Lung (tissue), 12 donors: Measurements from ENCODE around the gene OGDHL. TPM values are rescaled to one million over a fixed set of nuclear protein-coding genes. Genes with fewer than 3 reads are reported as not detected.

Experiments used
- ATAC-seq: fragments of 200-7000 bp; cut with Tn5 transposase; one replicate; pipeline ENCODE4 v1.9.1; 2020; ENCODE audit warnings: moderate number of reproducible peaks; ENCODE audit not compliant: insufficient read depth, low FRiP score
- DNase-seq, 3 donors: peaks; one replicate each; pipeline ENCODE4 v3.0.0-alpha.2; 2013 to 2017
- H3K27ac ChIP-seq, 2 donors: one replicate each; pipeline ENCODE4 v1.5.1; 2013; ENCODE audit warnings: mild to moderate bottlenecking in 2 of 2, moderate library complexity in 2 of 2, control low read depth in 1 of 2, inconsistent platforms in 1 of 2, low read depth in 1 of 2, low read length in 1 of 2
- H3K27me3 ChIP-seq, 3 donors: one replicate each; pipeline ENCODE4 v1.5.1; 2013; ENCODE audit warnings: low read length in 2 of 3; ENCODE audit not compliant: control insufficient read depth in 3 of 3, insufficient read depth in 3 of 3
- H3K36me3 ChIP-seq, 4 donors: one replicate each; pipeline ENCODE4 v1.5.1; 2013; ENCODE audit warnings: low read length in 4 of 4, mild to moderate bottlenecking in 1 of 4, moderate library complexity in 1 of 4; ENCODE audit not compliant: control insufficient read depth in 4 of 4, insufficient read depth in 4 of 4
- H3K4me1 ChIP-seq, 5 donors: one replicate each; pipeline ENCODE4 v1.5.1; 2013; ENCODE audit warnings: low read length in 5 of 5, mild to moderate bottlenecking in 2 of 5, moderate library complexity in 1 of 5; ENCODE audit not compliant: control insufficient read depth in 5 of 5, insufficient read depth in 5 of 5
- H3K4me3 ChIP-seq: one replicate; pipeline ENCODE4 v1.5.1; 2013; ENCODE audit warnings: mild to moderate bottlenecking, control low read depth, moderate library complexity
- H3K9ac ChIP-seq, 2 donors: one replicate each; pipeline ENCODE4 v1.5.1; 2013; ENCODE audit warnings: low read length in 2 of 2, control low read depth in 1 of 2; ENCODE audit not compliant: insufficient read depth in 1 of 2
- H3K9me3 ChIP-seq, 4 donors: one replicate each; pipeline ENCODE4 v1.5.1; 2013; ENCODE audit warnings: low read length in 3 of 4, mild to moderate bottlenecking in 1 of 4, moderate library complexity in 1 of 4; ENCODE audit not compliant: control insufficient read depth in 4 of 4, insufficient read depth in 3 of 4
- CTCF ChIP-seq: IDR thresholded peaks from 2 replicates; pipeline ENCODE4 v1.5.1; 2012; ENCODE audit warnings: mild to moderate bottlenecking; ENCODE audit errors: control extremely low read depth, extremely low read depth
- WGBS, 2 donors: extraction: QIAGEN DNeasy Blood & Tissue Kit; methylation state at CpG; one replicate each; pipeline ENCODE4 v1.1.7; 2013; 5-methylcytosine and 5-hydroxymethylcytosine counted together
- polyA plus RNA-seq, 2 donors: library from polyadenylated mRNA; stranded (reverse); fragments of 200-250 nt; gene quantifications; one replicate each; pipeline ENCODE4 v1.2.1, GENCODE V29; 2013
- total RNA-seq, 2 donors: library from RNA; depleted of rRNA in 1 of 2; stranded (reverse); fragments of >200 nt in 1 of 2; gene quantifications; one replicate each; pipeline ENCODE4 v1.2.1, GENCODE V29; 2014 to 2021
- donor health status: control.
- donor health status: control.
- donor health status: Bipolar disorder and iron deficiency.
- donor health status: healthy.
- donor health status: DM: yes; HTN: yes; CAD: no.

OGDHL gene
- total and polyA plus RNA-seq, 4 donors = 0.06 to 0.86 (median 0.15) TPM

- ATAC-seq (no peak), DNase-seq (no peak)
- Histone ChIP-seq H3K9ac (no peak overlapping the region), H3K9me3 (no peaks in the 10 kb centered on the region), H3K4me1 (no peaks in the 10 kb centered on the region), H3K27ac (no peak overlapping the region), H3K36me3 (no peaks in the 10 kb centered on the region), H3K27me3 (no peaks in the 10 kb centered on the region), H3K4me3 (no peak overlapping the region)
- 83 to 93% methylated on average over 5 of the region's 5 CpGs for WGBS, 2 donors
- no peak for TF ChIP-seq CTCF
Observed at GRCh38 chr10:49751216-49751615, 10.9 kb downstream of the OGDHL start.

- H3K27ac ChIP-seq = no peak overlapping the region
- DNase-seq (no peak), ATAC-seq (no peak)
- H3K9me3 ChIP-seq = no peaks in the 10 kb centered on the region
- no peak overlapping the region for H3K4me3 ChIP-seq
- TF ChIP-seq CTCF = no peak
- no peak overlapping the region for H3K9ac ChIP-seq
- no peaks in the 10 kb centered on the region for H3K4me1 ChIP-seq
- H3K27me3 ChIP-seq = no peaks in the 10 kb centered on the region
- WGBS, 2 donors = 86 to 88% methylated on average over 9 of the region's 9 CpGs
- H3K36me3 ChIP-seq = no peaks in the 10 kb centered on the region
Observed at GRCh38 chr10:49750546-49750945, 11.6 kb downstream of the OGDHL start.

- TF ChIP-seq CTCF = no peak
- Histone ChIP-seq H3K4me1 (no peaks in the 10 kb centered on the region), H3K4me3 (no peak overlapping the region), H3K27me3 (no peaks in the 10 kb centered on the region), H3K9me3 (no peaks in the 10 kb centered on the region), H3K36me3 (no peaks in the 10 kb centered on the region), H3K9ac (no peak overlapping the region), H3K27ac (no peak overlapping the region)
- WGBS, 2 donors = 83 to 90% methylated on average over 20 of the region's 20 CpGs
- DNase-seq (no peak), ATAC-seq (no peak)
Observed at GRCh38 chr10:49749556-49750491, 12.3 kb downstream of the OGDHL start.
